GM23338 (cell line): ENCODE measurements around the gene RMND5B. TPM values are rescaled to one million over a fixed set of nuclear protein-coding genes. Genes with fewer than 3 reads are reported as not detected.

ENCODE experiments used
- ATAC-seq: fragments of 200-7000 bp; cut with Tn5 transposase; 3 replicates; pipeline ENCODE4 v1.9.1; 2020
- DNase-seq: peaks from one replicate; pipeline ENCODE4 v3.0.0-alpha.2; 2015; ENCODE audit warnings: low spot score
- H2AFZ ChIP-seq: fragments of 200-600 bp; sonication (generic); 2 replicates; pipeline ENCODE4 v1.8.0; 2016; ENCODE audit warnings: antibody characterized with exemption, mild to moderate bottlenecking, moderate library complexity
- H3F3A ChIP-seq: fragments of 200-600 bp; sonication (generic); replicated peaks from 2 replicates; pipeline ENCODE4 v1.8.0; 2017; ENCODE audit warnings: antibody characterized with exemption, mixed run types, low read depth
- H3K27ac ChIP-seq: fragments of 200-600 bp; sonication (generic); 2 replicates; pipeline ENCODE4 v1.6.1; 2016; ENCODE audit warnings: low read depth
- H3K27me3 ChIP-seq: fragments of 200-600 bp; sonication (generic); 2 replicates; pipeline ENCODE4 v1.8.0; 2016; ENCODE audit warnings: mild to moderate bottlenecking, mixed run types, moderate library complexity; ENCODE audit not compliant: insufficient read depth
- H3K36me3 ChIP-seq: fragments of 200-600 bp; sonication (generic); 2 replicates; pipeline ENCODE4 v1.8.0; 2016; ENCODE audit warnings: mild to moderate bottlenecking; ENCODE audit not compliant: insufficient read depth
- H3K4me1 ChIP-seq: fragments of 200-600 bp; sonication (generic); 2 replicates; pipeline ENCODE4 v1.8.0; 2016; ENCODE audit warnings: mild to moderate bottlenecking, moderate library complexity; ENCODE audit not compliant: insufficient read depth
- H3K4me2 ChIP-seq: fragments of 200-600 bp; sonication (generic); 2 replicates; pipeline ENCODE4 v1.7.1; 2017; ENCODE audit warnings: mixed run types
- H3K4me3 ChIP-seq: fragments of 200-600 bp; sonication (generic); 2 replicates; pipeline ENCODE4 v1.6.1; 2016; ENCODE audit warnings: mixed run types
- H3K79me2 ChIP-seq: fragments of 200-600 bp; sonication (generic); replicated peaks from 2 replicates; pipeline ENCODE4 v1.8.0; 2017; ENCODE audit warnings: mild to moderate bottlenecking; ENCODE audit not compliant: insufficient read depth
- H3K9me2 ChIP-seq: fragments of 200-600 bp; sonication (generic); 2 replicates; pipeline ENCODE4 v1.8.0; 2017; ENCODE audit not compliant: insufficient read depth
- H4K20me1 ChIP-seq: fragments of 200-600 bp; sonication (generic); replicated peaks from 2 replicates; pipeline ENCODE4 v1.8.0; 2017; ENCODE audit warnings: mild to moderate bottlenecking; ENCODE audit not compliant: insufficient read depth
- H3K27ac Mint-ChIP-seq: 2 replicates; pipeline ENCODE4 v1.8.0; 2020; ENCODE audit warnings: inconsistent platforms, mild to moderate bottlenecking, moderate library complexity, mixed read lengths
- H3K27me3 Mint-ChIP-seq: 3 replicates; pipeline ENCODE4 v1.8.0; 2022; ENCODE audit warnings: low read depth, mild to moderate bottlenecking, moderate library complexity, mixed read lengths, inconsistent platforms; ENCODE audit not compliant: insufficient read depth, poor library complexity
- H3K36me3 Mint-ChIP-seq: 3 replicates; pipeline ENCODE4 v1.8.0; 2021; ENCODE audit warnings: low read depth, mild to moderate bottlenecking, inconsistent platforms, moderate library complexity, mixed read lengths
- H3K4me1 Mint-ChIP-seq: 3 replicates; pipeline ENCODE4 v1.8.0; 2020; ENCODE audit warnings: mild to moderate bottlenecking, inconsistent platforms, mixed read lengths
- H3K4me3 Mint-ChIP-seq: 3 replicates; pipeline ENCODE4 v1.8.0; 2021; ENCODE audit warnings: moderate library complexity, mild to moderate bottlenecking, inconsistent platforms, mixed read lengths
- H3K9me3 Mint-ChIP-seq: 3 replicates; pipeline ENCODE4 v1.8.0; 2020; ENCODE audit warnings: moderate library complexity, mild to moderate bottlenecking, inconsistent platforms, mixed read lengths
- CREB1 ChIP-seq: fragments of 250-450 bp; sonication (Bioruptor Pico); IDR thresholded peaks from 2 replicates; pipeline ENCODE4 v1.5.0; 2020; ENCODE audit warnings: low read depth, mild to moderate bottlenecking, moderate library complexity
- EZH2 ChIP-seq: fragments of 200-600 bp; sonication (generic); IDR thresholded peaks from one replicate; pipeline ENCODE4 v1.8.0; 2017; ENCODE audit warnings: antibody characterized with exemption, mild to moderate bottlenecking, low read depth; ENCODE audit not compliant: unreplicated experiment
- EZH2phosphoT487 ChIP-seq: fragments of 200-600 bp; sonication (generic); IDR thresholded peaks from one replicate; pipeline ENCODE4 v1.8.1; 2018; ENCODE audit warnings: antibody characterized with exemption; ENCODE audit not compliant: unreplicated experiment
- JUNB ChIP-seq: IDR thresholded peaks from one replicate; pipeline ENCODE4 v1.6.1; 2016; ENCODE audit warnings: antibody characterized with exemption; ENCODE audit not compliant: unreplicated experiment
- NANOG ChIP-seq: IDR thresholded peaks from 2 replicates; pipeline ENCODE4 v1.6.1; 2016; ENCODE audit warnings: antibody characterized with exemption, borderline replicate concordance
- POLR2AphosphoS5 ChIP-seq: IDR thresholded peaks from 2 replicates; pipeline ENCODE4 v1.6.1; 2016; ENCODE audit warnings: antibody characterized with exemption, low read depth
- STAT1 ChIP-seq: IDR thresholded peaks from one replicate; pipeline ENCODE4 v1.6.1; 2016; ENCODE audit warnings: antibody characterized with exemption; ENCODE audit not compliant: unreplicated experiment
- ZNF114 ChIP-seq: fragments of 250-450 bp; sonication (Bioruptor Pico); IDR thresholded peaks from 2 replicates; pipeline ENCODE4 v1.5.0; 2020; ENCODE audit warnings: mild to moderate bottlenecking, moderate library complexity
- ZNF331 ChIP-seq: fragments of 250-450 bp; sonication (Bioruptor Pico); IDR thresholded peaks from 2 replicates; pipeline ENCODE4 v1.5.0; 2020; ENCODE audit warnings: low read depth, mild to moderate bottlenecking, moderate library complexity
- polyA plus RNA-seq: library from polyadenylated mRNA; unstranded; fragments of >200 nt; fragmentation: Nextera tagmentation; extraction: Ambion mirVana; gene quantifications from 2 replicates; pipeline ENCODE4 v1.2.1, GENCODE V29; 2016
- total RNA-seq: library from RNA; depleted of rRNA; stranded (reverse); fragments of >200 nt; shearing (Covaris generic); gene quantifications from 2 replicates; pipeline ENCODE4 v1.2.3, GENCODE V29; 2014
- TF ChIP-seq, protein P1 (sequence below): IDR thresholded peaks from one replicate; pipeline ENCODE4 v1.6.1; 2018; ENCODE audit warnings: antibody characterized with exemption; ENCODE audit not compliant: unreplicated experiment
- TF ChIP-seq, protein P2 (sequence below): fragments of 250-450 bp; sonication (Bioruptor Pico); IDR thresholded peaks from 2 replicates; pipeline ENCODE4 v1.5.0; 2020; ENCODE audit warnings: mild to moderate bottlenecking, moderate library complexity
- TF ChIP-seq, protein P3 (sequence below): IDR thresholded peaks from 2 replicates; pipeline ENCODE4 v1.6.1; 2016; ENCODE audit warnings: antibody characterized with exemption
- TF ChIP-seq, protein P4 (sequence below), 2 experiments: fragments of 200-600 bp in 1 of 2; sonication (generic) in 1 of 2; conservative IDR thresholded peaks; 2 replicates each; pipeline versions ENCODE4 v1.5.1 to v1.6.1; 2016 to 2017; ENCODE audit warnings: antibody characterized with exemption in 2 of 2, low read depth in 2 of 2, mild to moderate bottlenecking in 2 of 2, moderate library complexity in 1 of 2

Gene RMND5B
- total and polyA plus RNA-seq, 2 experiments from 2014 or later: 47.5 to 101 TPM

DNA sequence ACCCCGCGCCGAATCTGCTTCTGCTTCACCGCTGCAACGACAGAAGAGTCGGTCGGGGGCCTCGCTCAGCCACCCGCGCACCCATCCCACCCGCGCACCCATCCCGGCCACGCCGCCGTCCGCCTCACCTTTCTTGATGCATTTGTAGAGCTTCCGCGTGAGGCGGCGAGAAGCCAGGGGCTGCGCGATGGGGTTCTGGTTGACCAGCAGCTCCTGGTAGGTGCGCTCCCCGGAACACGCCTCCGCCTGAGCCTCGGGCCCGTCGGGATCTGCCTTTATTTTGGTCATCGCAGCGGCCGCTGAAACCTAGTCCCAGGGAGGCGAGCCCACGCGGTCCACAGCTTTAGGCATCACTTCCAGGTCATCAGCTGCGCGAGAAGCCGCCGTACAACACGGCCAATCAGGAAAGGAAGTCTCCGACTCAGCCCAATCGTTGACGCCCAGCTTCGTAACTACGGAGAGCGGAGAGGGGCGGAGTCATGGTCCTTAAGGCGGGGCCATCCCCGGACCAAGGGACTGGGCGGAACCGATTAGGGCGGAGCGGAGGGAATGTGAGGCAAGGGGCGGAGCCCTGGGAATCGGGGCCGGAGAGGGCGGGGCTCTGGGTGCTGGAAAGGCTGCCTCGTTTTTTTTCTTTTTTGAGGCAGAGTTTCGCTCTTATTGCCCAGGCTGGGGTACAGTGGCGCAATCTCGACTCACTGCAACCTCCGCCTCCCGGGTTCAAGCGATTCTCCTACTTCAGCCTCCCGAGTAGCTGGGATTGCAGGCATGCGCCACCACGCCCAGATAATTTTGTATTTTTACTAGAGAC, 22.9 kb downstream of the RMND5B start, which contains the start of gene NHP2:
TSS of gene NHP2 (minus strand) at position 356 of the 811 bp plus-strand sequence. CDS start at position 288, 68 bp downstream.
- H3K4me2 ChIP-seq: peak within 1 kb of the TSS; percentile 90
- peaks cover 5% of the 10 kb centered on the region; the same call in 1 of the 2 replicates for H3K4me1 ChIP-seq
- DNase-seq (peak; percentile 100), ATAC-seq (peak; percentile 90)
- H3K27ac ChIP-seq: 0 out of 2 replicates have a peak within 1 kb of the TSS, but pooled peaks have one; percentile 27
- H4K20me1 ChIP-seq: peaks cover 17% of the 10 kb centered on the region
- H3K9me2 ChIP-seq: no peaks in the 10 kb centered on the region
- peaks cover 12% of the 10 kb centered on the region for H3K36me3 ChIP-seq
- H3F3A ChIP-seq: peaks cover 42% of the 10 kb centered on the region
- peaks cover 13% of the 10 kb centered on the region for H3K79me2 ChIP-seq
- peaks cover 44% of the 10 kb centered on the region for H3K36me3 Mint-ChIP-seq
- no peaks in the 10 kb centered on the region; the same call in 2 of the 3 replicates for H3K9me3 Mint-ChIP-seq
- H3K27ac Mint-ChIP-seq: peak within 1 kb of the TSS; percentile 96
- no peaks in the 10 kb centered on the region for H3K27me3 ChIP-seq
- peak within 1 kb of the TSS; percentile 97 for H3K4me3 Mint-ChIP-seq
- peaks cover 14% of the 10 kb centered on the region for H3K27me3 Mint-ChIP-seq
- H3K4me3 ChIP-seq: peak within 1 kb of the TSS; percentile 72
- peaks cover 27% of the 10 kb centered on the region for H3K4me1 Mint-ChIP-seq
- no peak for TF ChIP-seq NANOG
- TF ChIP-seq EZH2: no peak
- no peak for TF ChIP-seq EZH2phosphoT487
- TF ChIP-seq, protein P1, sequence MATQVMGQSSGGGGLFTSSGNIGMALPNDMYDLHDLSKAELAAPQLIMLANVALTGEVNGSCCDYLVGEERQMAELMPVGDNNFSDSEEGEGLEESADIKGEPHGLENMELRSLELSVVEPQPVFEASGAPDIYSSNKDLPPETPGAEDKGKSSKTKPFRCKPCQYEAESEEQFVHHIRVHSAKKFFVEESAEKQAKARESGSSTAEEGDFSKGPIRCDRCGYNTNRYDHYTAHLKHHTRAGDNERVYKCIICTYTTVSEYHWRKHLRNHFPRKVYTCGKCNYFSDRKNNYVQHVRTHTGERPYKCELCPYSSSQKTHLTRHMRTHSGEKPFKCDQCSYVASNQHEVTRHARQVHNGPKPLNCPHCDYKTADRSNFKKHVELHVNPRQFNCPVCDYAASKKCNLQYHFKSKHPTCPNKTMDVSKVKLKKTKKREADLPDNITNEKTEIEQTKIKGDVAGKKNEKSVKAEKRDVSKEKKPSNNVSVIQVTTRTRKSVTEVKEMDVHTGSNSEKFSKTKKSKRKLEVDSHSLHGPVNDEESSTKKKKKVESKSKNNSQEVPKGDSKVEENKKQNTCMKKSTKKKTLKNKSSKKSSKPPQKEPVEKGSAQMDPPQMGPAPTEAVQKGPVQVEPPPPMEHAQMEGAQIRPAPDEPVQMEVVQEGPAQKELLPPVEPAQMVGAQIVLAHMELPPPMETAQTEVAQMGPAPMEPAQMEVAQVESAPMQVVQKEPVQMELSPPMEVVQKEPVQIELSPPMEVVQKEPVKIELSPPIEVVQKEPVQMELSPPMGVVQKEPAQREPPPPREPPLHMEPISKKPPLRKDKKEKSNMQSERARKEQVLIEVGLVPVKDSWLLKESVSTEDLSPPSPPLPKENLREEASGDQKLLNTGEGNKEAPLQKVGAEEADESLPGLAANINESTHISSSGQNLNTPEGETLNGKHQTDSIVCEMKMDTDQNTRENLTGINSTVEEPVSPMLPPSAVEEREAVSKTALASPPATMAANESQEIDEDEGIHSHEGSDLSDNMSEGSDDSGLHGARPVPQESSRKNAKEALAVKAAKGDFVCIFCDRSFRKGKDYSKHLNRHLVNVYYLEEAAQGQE: no peak
- TF ChIP-seq STAT1: no peak
- peak; percentile 95 for TF ChIP-seq CREB1 (CRISPR knock-in tag)
- no peak for TF ChIP-seq ZNF331 (CRISPR knock-in tag)
- TF ChIP-seq, protein P2, sequence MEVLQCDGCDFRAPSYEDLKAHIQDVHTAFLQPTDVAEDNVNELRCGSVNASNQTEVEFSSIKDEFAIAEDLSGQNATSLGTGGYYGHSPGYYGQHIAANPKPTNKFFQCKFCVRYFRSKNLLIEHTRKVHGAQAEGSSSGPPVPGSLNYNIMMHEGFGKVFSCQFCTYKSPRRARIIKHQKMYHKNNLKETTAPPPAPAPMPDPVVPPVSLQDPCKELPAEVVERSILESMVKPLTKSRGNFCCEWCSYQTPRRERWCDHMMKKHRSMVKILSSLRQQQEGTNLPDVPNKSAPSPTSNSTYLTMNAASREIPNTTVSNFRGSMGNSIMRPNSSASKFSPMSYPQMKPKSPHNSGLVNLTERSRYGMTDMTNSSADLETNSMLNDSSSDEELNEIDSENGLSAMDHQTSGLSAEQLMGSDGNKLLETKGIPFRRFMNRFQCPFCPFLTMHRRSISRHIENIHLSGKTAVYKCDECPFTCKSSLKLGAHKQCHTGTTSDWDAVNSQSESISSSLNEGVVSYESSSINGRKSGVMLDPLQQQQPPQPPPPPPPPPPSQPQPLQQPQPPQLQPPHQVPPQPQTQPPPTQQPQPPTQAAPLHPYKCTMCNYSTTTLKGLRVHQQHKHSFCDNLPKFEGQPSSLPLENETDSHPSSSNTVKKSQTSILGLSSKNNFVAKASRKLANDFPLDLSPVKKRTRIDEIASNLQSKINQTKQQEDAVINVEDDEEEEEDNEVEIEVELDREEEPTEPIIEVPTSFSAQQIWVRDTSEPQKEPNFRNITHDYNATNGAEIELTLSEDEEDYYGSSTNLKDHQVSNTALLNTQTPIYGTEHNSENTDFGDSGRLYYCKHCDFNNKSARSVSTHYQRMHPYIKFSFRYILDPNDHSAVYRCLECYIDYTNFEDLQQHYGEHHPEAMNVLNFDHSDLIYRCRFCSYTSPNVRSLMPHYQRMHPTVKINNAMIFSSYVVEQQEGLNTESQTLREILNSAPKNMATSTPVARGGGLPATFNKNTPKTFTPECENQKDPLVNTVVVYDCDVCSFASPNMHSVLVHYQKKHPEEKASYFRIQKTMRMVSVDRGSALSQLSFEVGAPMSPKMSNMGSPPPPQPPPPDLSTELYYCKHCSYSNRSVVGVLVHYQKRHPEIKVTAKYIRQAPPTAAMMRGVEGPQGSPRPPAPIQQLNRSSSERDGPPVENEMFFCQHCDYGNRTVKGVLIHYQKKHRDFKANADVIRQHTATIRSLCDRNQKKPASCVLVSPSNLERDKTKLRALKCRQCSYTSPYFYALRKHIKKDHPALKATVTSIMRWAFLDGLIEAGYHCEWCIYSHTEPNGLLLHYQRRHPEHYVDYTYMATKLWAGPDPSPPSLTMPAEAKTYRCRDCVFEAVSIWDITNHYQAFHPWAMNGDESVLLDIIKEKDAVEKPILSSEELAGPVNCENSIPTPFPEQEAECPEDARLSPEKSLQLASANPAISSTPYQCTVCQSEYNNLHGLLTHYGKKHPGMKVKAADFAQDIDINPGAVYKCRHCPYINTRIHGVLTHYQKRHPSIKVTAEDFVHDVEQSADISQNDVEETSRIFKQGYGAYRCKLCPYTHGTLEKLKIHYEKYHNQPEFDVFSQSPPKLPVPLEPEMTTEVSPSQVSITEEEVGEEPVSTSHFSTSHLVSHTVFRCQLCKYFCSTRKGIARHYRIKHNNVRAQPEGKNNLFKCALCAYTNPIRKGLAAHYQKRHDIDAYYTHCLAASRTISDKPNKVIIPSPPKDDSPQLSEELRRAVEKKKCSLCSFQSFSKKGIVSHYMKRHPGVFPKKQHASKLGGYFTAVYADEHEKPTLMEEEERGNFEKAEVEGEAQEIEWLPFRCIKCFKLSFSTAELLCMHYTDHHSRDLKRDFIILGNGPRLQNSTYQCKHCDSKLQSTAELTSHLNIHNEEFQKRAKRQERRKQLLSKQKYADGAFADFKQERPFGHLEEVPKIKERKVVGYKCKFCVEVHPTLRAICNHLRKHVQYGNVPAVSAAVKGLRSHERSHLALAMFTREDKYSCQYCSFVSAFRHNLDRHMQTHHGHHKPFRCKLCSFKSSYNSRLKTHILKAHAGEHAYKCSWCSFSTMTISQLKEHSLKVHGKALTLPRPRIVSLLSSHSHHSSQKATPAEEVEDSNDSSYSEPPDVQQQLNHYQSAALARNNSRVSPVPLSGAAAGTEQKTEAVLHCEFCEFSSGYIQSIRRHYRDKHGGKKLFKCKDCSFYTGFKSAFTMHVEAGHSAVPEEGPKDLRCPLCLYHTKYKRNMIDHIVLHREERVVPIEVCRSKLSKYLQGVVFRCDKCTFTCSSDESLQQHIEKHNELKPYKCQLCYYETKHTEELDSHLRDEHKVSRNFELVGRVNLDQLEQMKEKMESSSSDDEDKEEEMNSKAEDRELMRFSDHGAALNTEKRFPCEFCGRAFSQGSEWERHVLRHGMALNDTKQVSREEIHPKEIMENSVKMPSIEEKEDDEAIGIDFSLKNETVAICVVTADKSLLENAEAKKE (CRISPR knock-in tag): no peak
- TF ChIP-seq JUNB: no peak
- TF ChIP-seq, protein P3, sequence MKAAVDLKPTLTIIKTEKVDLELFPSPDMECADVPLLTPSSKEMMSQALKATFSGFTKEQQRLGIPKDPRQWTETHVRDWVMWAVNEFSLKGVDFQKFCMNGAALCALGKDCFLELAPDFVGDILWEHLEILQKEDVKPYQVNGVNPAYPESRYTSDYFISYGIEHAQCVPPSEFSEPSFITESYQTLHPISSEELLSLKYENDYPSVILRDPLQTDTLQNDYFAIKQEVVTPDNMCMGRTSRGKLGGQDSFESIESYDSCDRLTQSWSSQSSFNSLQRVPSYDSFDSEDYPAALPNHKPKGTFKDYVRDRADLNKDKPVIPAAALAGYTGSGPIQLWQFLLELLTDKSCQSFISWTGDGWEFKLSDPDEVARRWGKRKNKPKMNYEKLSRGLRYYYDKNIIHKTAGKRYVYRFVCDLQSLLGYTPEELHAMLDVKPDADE: no peak; the same call in 1 of the 2 replicates
- TF ChIP-seq, protein P4, sequence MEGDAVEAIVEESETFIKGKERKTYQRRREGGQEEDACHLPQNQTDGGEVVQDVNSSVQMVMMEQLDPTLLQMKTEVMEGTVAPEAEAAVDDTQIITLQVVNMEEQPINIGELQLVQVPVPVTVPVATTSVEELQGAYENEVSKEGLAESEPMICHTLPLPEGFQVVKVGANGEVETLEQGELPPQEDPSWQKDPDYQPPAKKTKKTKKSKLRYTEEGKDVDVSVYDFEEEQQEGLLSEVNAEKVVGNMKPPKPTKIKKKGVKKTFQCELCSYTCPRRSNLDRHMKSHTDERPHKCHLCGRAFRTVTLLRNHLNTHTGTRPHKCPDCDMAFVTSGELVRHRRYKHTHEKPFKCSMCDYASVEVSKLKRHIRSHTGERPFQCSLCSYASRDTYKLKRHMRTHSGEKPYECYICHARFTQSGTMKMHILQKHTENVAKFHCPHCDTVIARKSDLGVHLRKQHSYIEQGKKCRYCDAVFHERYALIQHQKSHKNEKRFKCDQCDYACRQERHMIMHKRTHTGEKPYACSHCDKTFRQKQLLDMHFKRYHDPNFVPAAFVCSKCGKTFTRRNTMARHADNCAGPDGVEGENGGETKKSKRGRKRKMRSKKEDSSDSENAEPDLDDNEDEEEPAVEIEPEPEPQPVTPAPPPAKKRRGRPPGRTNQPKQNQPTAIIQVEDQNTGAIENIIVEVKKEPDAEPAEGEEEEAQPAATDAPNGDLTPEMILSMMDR (conservative IDR thresholded peaks at IDR 0.05; ENCODE audit: low read depth in 2 of 2): no peak
- TF ChIP-seq POLR2AphosphoS5: peak; percentile 76
- TF ChIP-seq ZNF114: no peak
- H2AFZ ChIP-seq: 0 out of 2 replicates have a peak within 1 kb of the TSS, but pooled peaks have one; percentile 19
